GM12865 (cell line): ENCODE data around the gene INTS4.
"Not testable (repeated sequence)": the region's sequence is repeated elsewhere in the genome, so short reads cannot be mapped to it uniquely, and the experiment has no call there.

ENCODE experiments used
- DNase-seq: peaks from one replicate; pipeline ENCODE4 v3.0.0; 2010; ENCODE audit warnings: low read depth
- H3K4me3 ChIP-seq: 2 replicates; pipeline ENCODE4 v1.5.1; 2011; ENCODE audit warnings: mild to moderate bottlenecking, low read depth, low read length, control low read depth
- TF ChIP-seq, protein P1 (sequence below): IDR thresholded peaks from 2 replicates; pipeline ENCODE4 v1.5.1; 2011; ENCODE audit warnings: low read length, control low read depth, low read depth, inconsistent platforms; ENCODE audit not compliant: insufficient read depth; ENCODE audit errors: missing control alignments

INTS4 gene

DNA sequence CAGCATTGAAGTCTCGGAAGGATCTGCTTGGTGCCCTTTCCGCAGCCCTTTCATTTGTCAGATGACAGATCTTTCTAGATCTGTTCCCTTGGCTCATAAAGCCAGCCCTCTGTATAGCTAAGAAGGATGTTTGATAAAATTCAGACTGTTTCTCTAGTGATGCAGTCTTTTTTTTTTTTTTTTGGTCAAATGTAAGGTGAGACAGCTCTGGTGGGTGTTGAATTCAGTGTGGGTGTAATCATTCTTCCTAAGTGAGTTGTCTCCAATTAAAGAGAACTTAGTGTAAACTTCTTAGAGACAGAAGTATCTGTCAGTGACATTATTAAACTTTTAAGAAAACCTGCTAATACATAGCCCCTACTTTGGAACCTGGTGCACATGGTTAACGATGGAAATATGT lies 120.3 kb downstream of the INTS4 start:
- TF ChIP-seq, protein P1, sequence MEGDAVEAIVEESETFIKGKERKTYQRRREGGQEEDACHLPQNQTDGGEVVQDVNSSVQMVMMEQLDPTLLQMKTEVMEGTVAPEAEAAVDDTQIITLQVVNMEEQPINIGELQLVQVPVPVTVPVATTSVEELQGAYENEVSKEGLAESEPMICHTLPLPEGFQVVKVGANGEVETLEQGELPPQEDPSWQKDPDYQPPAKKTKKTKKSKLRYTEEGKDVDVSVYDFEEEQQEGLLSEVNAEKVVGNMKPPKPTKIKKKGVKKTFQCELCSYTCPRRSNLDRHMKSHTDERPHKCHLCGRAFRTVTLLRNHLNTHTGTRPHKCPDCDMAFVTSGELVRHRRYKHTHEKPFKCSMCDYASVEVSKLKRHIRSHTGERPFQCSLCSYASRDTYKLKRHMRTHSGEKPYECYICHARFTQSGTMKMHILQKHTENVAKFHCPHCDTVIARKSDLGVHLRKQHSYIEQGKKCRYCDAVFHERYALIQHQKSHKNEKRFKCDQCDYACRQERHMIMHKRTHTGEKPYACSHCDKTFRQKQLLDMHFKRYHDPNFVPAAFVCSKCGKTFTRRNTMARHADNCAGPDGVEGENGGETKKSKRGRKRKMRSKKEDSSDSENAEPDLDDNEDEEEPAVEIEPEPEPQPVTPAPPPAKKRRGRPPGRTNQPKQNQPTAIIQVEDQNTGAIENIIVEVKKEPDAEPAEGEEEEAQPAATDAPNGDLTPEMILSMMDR = no peak
- H3K4me3 ChIP-seq = no peak overlapping the region
- no peak for DNase-seq

DNA sequence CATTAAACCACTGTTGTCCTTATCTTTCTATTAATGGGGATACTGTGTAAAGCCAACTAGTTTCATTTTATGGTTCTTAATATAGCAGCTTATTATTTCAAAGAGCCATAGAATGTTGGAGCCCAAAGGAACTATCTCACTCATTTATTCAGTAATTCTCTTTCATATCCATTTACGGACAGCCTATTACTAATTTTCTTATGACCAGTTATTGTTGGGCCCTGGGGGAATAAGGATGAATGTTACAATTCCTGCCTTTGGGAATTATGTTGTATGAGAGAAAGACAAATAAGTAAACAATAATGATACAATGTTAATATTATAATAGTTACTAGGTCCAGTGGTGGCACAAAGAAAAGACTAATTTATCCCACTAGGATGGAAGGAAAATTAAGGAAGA lies 121.1 kb downstream of the INTS4 start:
- TF ChIP-seq, protein P1 = no peak
- DNase-seq = no peak
- no peak overlapping the region for H3K4me3 ChIP-seq

DNA sequence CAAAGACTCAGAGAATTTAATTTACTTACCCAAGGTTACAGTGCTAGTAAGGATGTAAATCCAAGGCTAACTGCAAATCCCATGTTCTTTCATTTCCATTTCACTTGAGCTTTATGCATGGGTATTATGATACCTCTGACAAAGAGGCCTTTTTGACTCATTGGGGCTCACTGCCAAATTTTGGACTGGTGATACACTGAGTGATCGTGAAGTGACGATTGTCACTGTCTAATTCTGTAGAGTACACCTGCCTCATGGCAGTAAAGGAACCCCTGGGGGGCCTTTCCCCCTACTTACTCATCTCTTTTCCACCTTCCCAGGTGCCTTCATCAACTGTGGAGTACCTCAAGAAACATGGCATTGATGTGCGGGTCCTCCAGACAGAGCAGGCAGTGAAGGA lies 122.6 kb downstream of the INTS4 start:
- TF ChIP-seq, protein P1 = no peak
- no peak overlapping the region for H3K4me3 ChIP-seq
- no peak for DNase-seq

DNA sequence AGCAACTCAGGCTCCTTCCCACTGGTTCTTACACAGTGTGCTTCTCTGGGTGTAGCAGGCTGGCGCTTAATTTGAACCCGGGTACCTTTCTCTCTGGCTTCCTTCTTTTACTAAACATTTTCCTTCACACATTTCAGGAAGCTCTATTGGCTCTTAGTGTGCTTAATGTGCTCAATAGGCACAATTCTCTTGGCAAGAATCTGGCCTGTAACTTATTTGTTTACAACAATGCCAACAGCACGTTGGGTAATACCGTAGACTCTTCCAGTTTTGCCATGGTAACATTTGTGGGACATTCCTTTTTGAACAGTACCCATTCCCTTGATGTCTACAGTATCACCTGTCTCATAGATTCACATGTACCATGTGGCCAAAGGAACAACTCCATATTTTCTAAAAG lies 125.7 kb downstream of the INTS4 start:
- TF ChIP-seq, protein P1 = no peak
- no peak overlapping the region for H3K4me3 ChIP-seq
- DNase-seq = no peak

DNA sequence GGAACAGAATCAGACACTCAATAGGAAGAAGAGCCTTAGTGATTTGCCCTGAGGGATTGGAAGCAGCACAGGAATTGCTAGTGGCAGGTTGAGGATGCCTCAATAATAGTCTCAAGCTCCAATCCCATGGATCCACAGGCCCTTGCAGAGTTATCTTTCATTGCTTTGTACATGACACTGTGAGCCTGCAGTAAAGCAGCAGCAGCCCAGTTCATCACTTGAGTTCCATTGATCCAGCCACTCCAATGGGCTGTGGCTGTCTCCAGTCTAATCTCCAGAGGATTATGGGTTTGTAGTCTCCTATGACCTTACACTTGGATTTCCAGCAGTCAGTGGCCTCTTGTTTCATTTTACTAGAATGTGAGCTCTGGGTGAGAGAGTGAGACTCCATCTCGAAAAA lies 128.1 kb downstream of the INTS4 start:
- H3K4me3 ChIP-seq = no peak overlapping the region
- DNase-seq = no peak
- TF ChIP-seq, protein P1 = no peak

DNA sequence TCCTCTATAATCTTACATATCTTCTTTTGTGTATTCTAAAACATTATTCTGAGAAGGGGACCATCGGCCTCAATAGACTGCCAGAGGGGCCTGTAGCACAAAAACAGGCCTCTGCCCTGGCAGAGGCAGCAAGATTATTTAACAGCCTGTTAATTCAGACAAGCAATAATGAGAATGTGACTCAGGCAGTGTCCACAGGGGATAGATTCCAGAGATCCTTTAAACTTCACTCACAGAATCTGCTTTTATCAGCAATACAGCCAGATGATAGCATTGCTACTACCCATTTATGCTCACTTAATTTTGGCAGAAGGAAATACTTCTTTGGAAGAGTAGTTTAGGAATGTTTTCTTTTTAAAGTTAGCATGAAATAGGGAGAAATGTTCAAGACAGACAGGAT lies 128.7 kb downstream of the INTS4 start:
- DNase-seq = no peak
- TF ChIP-seq, protein P1 = no peak
- no peak overlapping the region for H3K4me3 ChIP-seq

DNA sequence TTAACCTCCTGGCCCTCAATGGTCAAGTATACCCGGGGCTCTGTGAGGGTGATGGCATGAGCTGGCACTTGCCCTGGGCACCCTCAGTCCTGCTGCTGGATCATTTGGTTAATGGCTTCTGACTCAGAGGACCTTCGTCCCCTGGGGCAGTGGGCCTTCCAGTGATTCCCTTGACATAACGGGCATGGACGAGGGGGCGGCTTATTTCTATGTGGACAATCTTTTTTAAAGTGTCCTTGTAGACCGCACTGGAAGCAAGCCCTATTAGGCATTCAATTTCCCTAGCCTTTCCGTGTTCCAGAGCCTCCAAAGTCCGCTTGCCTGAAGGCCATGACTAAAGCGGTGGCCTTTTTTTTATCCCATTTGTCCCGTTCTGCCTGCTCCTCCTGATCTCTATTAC lies 133.0 kb downstream of the INTS4 start:
- H3K4me3 ChIP-seq, DNase-seq: not testable (repeated sequence)

DNA sequence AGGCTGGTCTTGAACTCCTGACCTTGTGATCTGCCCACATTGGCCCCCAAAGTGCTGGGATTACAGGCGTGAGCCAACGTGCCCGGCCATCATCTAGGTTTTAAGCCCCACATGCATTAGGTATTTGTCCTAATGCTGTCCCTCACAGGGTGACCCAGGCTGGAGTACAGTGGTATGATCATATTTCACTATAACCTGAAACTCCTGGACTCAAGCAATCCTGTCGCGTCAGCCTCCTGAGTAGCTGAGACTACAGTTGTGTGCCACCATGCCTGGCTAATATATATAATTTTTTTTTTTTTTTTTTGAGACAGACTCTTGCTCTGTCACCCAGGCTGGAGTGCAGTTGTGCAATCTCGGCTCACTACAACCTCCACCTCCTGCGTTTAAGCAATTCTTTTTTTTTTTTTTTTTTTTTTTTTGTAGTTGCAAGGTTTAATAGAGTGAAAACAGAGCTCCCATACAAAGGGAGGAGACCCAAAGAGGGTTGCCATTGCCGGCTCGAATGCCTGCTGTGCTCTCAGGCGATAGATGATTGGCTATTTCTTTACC lies 136.5 kb downstream of the INTS4 start:
- not testable (repeated sequence) for DNase-seq, H3K4me3 ChIP-seq
